Measurements from ENCODE around the gene CASZ1.

CASZ1 gene

GRCh38 chr1:10623686-10624145 is 172.7 kb downstream of the CASZ1 start:
- H3K27ac ChIP-seq: no peak overlapping the region

GRCh38 chr1:10622910-10623685 is 173.3 kb downstream of the CASZ1 start:
- no peak for TF ChIP-seq ZFX (IDR thresholded peaks at IDR 0.05; ENCODE audit: borderline replicate concordance)
- no peak for TF ChIP-seq CTCF (IDR thresholded peaks at IDR 0.05)
- no peak overlapping the region for H3K27ac ChIP-seq

More at GRCh38 chr1:10623686-10624145, 172.7 kb downstream of the CASZ1 start:
- TF ChIP-seq CTCF (IDR thresholded peaks at IDR 0.05): no peak
- no peak for TF ChIP-seq ZFX (IDR thresholded peaks at IDR 0.05; ENCODE audit: borderline replicate concordance)

- no peak for TF ChIP-seq CTCF (IDR thresholded peaks at IDR 0.05)
- TF ChIP-seq ZFX (IDR thresholded peaks at IDR 0.05; ENCODE audit: borderline replicate concordance): no peak
- no peak overlapping the region for H3K27ac ChIP-seq
Observed at GRCh38 chr1:10621906-10622305, 174.5 kb downstream of the CASZ1 start.

- H3K27ac ChIP-seq: no peak overlapping the region
- TF ChIP-seq CTCF (IDR thresholded peaks at IDR 0.05) (no peak), ZFX (IDR thresholded peaks at IDR 0.05; ENCODE audit: borderline replicate concordance) (no peak)
Observed at GRCh38 chr1:10620776-10621175, 175.7 kb downstream of the CASZ1 start.

- H3K27ac ChIP-seq: no peak overlapping the region
- no peak for TF ChIP-seq CTCF (IDR thresholded peaks at IDR 0.05)
- TF ChIP-seq ZFX (IDR thresholded peaks at IDR 0.05; ENCODE audit: borderline replicate concordance): no peak
Observed at GRCh38 chr1:10617931-10618885, 178.2 kb downstream of the CASZ1 start.

- H3K27ac ChIP-seq: no peak overlapping the region
- TF ChIP-seq ZFX (IDR thresholded peaks at IDR 0.05; ENCODE audit: borderline replicate concordance): no peak
- TF ChIP-seq CTCF (IDR thresholded peaks at IDR 0.05): no peak
Observed at GRCh38 chr1:10617318-10617717, 179.1 kb downstream of the CASZ1 start.
